ENCODE data around the gene SERPINA5.

The SERPINA5 gene

GRCh38 chr14:94548999-94549985, 31.9 kb upstream of the SERPINA5 start:
- no peaks in the 10 kb centered on the region for H3K9me3 ChIP-seq (ENCODE audit: control insufficient read depth, low read length)
- H3K36me3 ChIP-seq (ENCODE audit: control insufficient read depth, insufficient read depth, low read length) = no peaks in the 10 kb centered on the region
- no peak overlapping the region for H3K4me2 ChIP-seq (ENCODE audit: low read length)
- H3K27me3 ChIP-seq (ENCODE audit: control insufficient read depth, insufficient read depth, low read length) = no peaks in the 10 kb centered on the region
- H2AFZ ChIP-seq = no peak overlapping the region
- H3K79me2 ChIP-seq = no peaks in the 10 kb centered on the region
- TF ChIP-seq CTCF (IDR thresholded peaks at IDR 0.05) = peak; percentile 91
- no peak overlapping the region for H3K27ac ChIP-seq
- no peak overlapping the region for H3K4me3 ChIP-seq (ENCODE audit: low read depth, low read length)
- no peaks in the 10 kb centered on the region for H3K4me1 ChIP-seq
- H3K9ac ChIP-seq = no peak overlapping the region

- Histone ChIP-seq H3K79me2 (no peaks in the 10 kb centered on the region), H3K27ac (no peak overlapping the region)
Measured at GRCh38 chr14:94550041-94550440, 31.2 kb upstream of the SERPINA5 start.

GRCh38 chr14:94555991-94556390, 25.2 kb upstream of the SERPINA5 start:
- no peak overlapping the region for H3K9ac ChIP-seq
- no peaks in the 10 kb centered on the region for H3K36me3 ChIP-seq (ENCODE audit: control insufficient read depth, insufficient read depth, low read length)
- H3K4me1 ChIP-seq = no peaks in the 10 kb centered on the region
- no peaks in the 10 kb centered on the region for H3K27me3 ChIP-seq (ENCODE audit: control insufficient read depth, insufficient read depth, low read length)
- TF ChIP-seq CTCF (IDR thresholded peaks at IDR 0.05) = no peak
- H3K9me3 ChIP-seq (ENCODE audit: control insufficient read depth, low read length) = no peaks in the 10 kb centered on the region
- H3K79me2 ChIP-seq = no peaks in the 10 kb centered on the region
- H3K27ac ChIP-seq = no peak overlapping the region
- no peak overlapping the region for H3K4me3 ChIP-seq (ENCODE audit: low read depth, low read length)
- H2AFZ ChIP-seq = no peak overlapping the region
- no peak overlapping the region for H3K4me2 ChIP-seq (ENCODE audit: low read length)

More at GRCh38 chr14:94550041-94550440, 31.2 kb upstream of the SERPINA5 start:
- Histone ChIP-seq H3K4me1 (no peaks in the 10 kb centered on the region), H3K36me3 (ENCODE audit: control insufficient read depth, insufficient read depth, low read length) (no peaks in the 10 kb centered on the region), H3K27me3 (ENCODE audit: control insufficient read depth, insufficient read depth, low read length) (no peaks in the 10 kb centered on the region), H3K9me3 (ENCODE audit: control insufficient read depth, low read length) (no peaks in the 10 kb centered on the region), H3K4me3 (ENCODE audit: low read depth, low read length) (no peak overlapping the region), H3K9ac (no peak overlapping the region), H3K4me2 (ENCODE audit: low read length) (no peak overlapping the region), H2AFZ (no peak overlapping the region)
- no peak for TF ChIP-seq CTCF (IDR thresholded peaks at IDR 0.05)

- Histone ChIP-seq H3K27ac (no peak overlapping the region), H3K27me3 (ENCODE audit: control insufficient read depth, insufficient read depth, low read length) (no peaks in the 10 kb centered on the region), H3K9ac (no peak overlapping the region), H3K79me2 (no peaks in the 10 kb centered on the region), H3K4me1 (no peaks in the 10 kb centered on the region), H3K4me3 (ENCODE audit: low read depth, low read length) (no peak overlapping the region), H3K36me3 (ENCODE audit: control insufficient read depth, insufficient read depth, low read length) (no peaks in the 10 kb centered on the region), H2AFZ (no peak overlapping the region), H3K9me3 (ENCODE audit: control insufficient read depth, low read length) (no peaks in the 10 kb centered on the region), H3K4me2 (ENCODE audit: low read length) (no peak overlapping the region)
- TF ChIP-seq CTCF (IDR thresholded peaks at IDR 0.05) = no peak
Measured at GRCh38 chr14:94557327-94557726, 23.9 kb upstream of the SERPINA5 start.

All from parathyroid adenoma (tissue), 2 donors.